HG02885 (cell line): ENCODE measurements around the gene HOMEZ.
"Not testable (repeated sequence)": the region's sequence is repeated elsewhere in the genome, so short reads cannot be mapped to it uniquely, and the experiment has no call there.

Experiments
- ATAC-seq: cut with Tn5 transposase; IDR thresholded peaks from one replicate; pipeline ENCODE4 v1.9.1; 2021; ENCODE audit warnings: mild to moderate bottlenecking; ENCODE audit not compliant: unreplicated experiment, poor library complexity

Gene HOMEZ

GRCh38 chr14:23286020-23286901, at the start of gene HOMEZ:
HOMEZ (minus strand) TSS chr14:23286132; CDS start chr14:23285952, 180 bp downstream.
- ATAC-seq: peak; percentile 96

- ATAC-seq: no peak
Measured at GRCh38 chr14:23335623-23336022, 49.7 kb upstream of the HOMEZ start.

GRCh38 chr14:23327947-23328744, 42.2 kb upstream of the HOMEZ start:
- peak; percentile 50 for ATAC-seq

- no peak for ATAC-seq
Measured at GRCh38 chr14:23326491-23327332, 40.8 kb upstream of the HOMEZ start.

- not testable (repeated sequence) for ATAC-seq
Measured at GRCh38 chr14:23325746-23326145, 39.8 kb upstream of the HOMEZ start.

- no peak for ATAC-seq
Measured at GRCh38 chr14:23324993-23325392, 39.1 kb upstream of the HOMEZ start.

- ATAC-seq: no peak
Measured at GRCh38 chr14:23324455-23324846, 38.5 kb upstream of the HOMEZ start.

- ATAC-seq: no peak
Measured at GRCh38 chr14:23323838-23324454, 38.0 kb upstream of the HOMEZ start.

- ATAC-seq: no peak
Measured at GRCh38 chr14:23322568-23323517, 36.9 kb upstream of the HOMEZ start.

- peak; percentile 10 for ATAC-seq
Measured at GRCh38 chr14:23321572-23322547, 35.9 kb upstream of the HOMEZ start.

- peak; percentile 88 for ATAC-seq
Measured at GRCh38 chr14:23320584-23321571, 34.9 kb upstream of the HOMEZ start, which contains the start of gene PABPN1. PABPN1 (plus strand) TSS chr14:23321457; CDS start chr14:23321470, 13 bp downstream.

GRCh38 chr14:23319746-23320583, 34.0 kb upstream of the HOMEZ start:
- ATAC-seq: no peak

GRCh38 chr14:23316300-23316699, 30.4 kb upstream of the HOMEZ start:
- ATAC-seq: no peak

- ATAC-seq: no peak
Measured at GRCh38 chr14:23310546-23310945, 24.6 kb upstream of the HOMEZ start.

- ATAC-seq: no peak
Measured at GRCh38 chr14:23308721-23309445, 23.0 kb upstream of the HOMEZ start.
